SH-SY5Y (cell line): Measurements from ENCODE around the gene INAFM2.

Experiments
- GATA2 ChIP-seq: IDR thresholded peaks from 2 replicates; pipeline ENCODE4 v1.6.1; 2011; ENCODE audit warnings: mild to moderate bottlenecking, low read depth, low read length
- GATA3 ChIP-seq: IDR thresholded peaks from 2 replicates; pipeline ENCODE4 v1.6.1; 2011; ENCODE audit warnings: low read depth, mild to moderate bottlenecking, low read length, moderate library complexity

DNA sequence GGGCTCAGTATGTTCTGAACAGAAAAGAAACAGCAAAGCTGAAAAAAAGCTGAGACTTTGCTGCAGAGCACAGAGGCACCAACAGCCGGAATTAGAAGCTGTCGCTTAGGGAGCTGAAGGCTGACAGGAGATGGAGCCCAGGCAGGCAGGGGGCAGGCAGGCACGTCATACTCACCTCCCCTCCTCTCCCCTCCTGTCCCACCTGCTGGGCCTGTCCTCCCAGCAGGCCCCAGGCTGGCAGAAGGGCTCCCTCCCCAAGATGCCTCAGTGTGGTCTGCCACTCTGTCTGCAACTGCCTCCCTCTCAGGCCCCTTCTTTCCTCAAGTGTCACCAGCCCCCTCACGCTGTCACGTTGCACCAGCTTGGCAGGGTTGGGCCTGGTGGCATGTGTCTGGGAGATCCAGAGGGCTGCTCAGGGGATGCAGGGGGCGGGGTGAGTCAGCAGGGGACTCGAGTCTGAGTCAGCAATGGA, 37.4 kb upstream of the INAFM2 start:
- no peak for TF ChIP-seq GATA3
- no peak for TF ChIP-seq GATA2
